GM12872 (cell line): Measurements from ENCODE around the gene CAVIN4.

ENCODE experiments used
- CTCF ChIP-seq: IDR thresholded peaks from 3 replicates; pipeline ENCODE4 v1.5.1; 2011; ENCODE audit warnings: low read depth, mild to moderate bottlenecking, low read length, moderate library complexity; ENCODE audit not compliant: insufficient read depth

Gene CAVIN4

DNA sequence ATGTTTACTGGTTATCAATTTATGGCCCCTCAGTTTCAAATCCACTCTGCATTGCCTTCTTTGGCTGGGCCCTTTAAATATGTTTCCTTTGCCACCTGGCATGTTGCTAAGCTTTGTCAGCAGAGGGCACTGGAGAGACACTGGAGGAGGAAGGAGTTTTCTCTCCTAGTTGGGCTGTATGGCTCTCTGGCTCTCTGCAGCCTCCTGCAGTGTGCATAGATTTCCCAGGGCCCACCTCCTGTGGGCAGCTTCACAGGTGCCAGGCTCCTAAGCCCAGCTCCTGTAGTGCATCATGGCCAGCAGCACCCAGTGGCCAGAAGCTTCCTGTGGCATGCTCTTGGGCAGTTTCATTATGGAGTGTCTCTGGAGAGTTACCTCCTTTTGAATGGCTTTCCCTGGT, 23.3 kb downstream of the CAVIN4 start:
- TF ChIP-seq CTCF, result peak; percentile 84

- peak; percentile 48 for TF ChIP-seq CTCF
These were observed 24.5 kb downstream of the CAVIN4 start for GRCh38 chr9:100602342-100602801.

DNA sequence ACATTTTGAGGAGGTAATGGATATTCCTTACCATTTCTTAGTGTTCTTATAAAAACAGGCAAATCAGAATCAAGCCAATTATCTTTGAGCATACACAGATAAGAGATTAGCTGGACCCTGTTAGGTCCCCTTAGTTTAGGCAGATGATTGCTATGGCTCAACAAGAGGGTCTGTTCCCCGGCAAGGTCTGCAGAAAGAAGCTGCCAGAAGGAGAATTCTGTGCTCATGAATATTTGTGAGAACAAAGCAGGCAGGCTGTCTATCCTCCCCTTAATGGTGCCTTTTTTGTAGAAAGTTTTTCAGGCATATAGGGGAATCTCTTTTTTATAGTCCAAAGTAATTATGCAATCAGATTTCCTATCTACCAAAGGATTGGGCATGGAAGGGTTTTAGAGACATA, 27.5 kb downstream of the CAVIN4 start:
- TF ChIP-seq CTCF, result no peak

DNA sequence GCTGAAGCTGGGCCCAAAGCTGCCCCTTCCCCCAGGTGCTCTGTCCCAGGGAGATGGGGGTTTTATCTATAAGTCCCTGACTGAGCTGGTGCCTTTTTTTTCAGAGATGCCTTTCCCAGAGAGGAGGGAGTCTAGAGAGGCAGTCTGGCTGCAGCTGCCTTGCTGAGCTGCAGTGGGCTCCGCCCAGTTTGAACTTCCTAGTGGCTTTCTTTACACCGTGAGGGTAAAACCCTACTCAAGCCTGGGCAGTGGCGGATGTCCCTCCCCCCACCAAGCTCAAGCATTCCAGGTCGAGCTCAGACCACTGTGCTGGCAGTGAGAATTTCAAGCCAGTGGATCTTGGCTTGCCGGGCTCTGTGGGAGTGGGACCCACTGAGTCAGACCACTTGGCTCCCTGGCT, 41.3 kb downstream of the CAVIN4 start:
- TF ChIP-seq CTCF, result no peak

DNA sequence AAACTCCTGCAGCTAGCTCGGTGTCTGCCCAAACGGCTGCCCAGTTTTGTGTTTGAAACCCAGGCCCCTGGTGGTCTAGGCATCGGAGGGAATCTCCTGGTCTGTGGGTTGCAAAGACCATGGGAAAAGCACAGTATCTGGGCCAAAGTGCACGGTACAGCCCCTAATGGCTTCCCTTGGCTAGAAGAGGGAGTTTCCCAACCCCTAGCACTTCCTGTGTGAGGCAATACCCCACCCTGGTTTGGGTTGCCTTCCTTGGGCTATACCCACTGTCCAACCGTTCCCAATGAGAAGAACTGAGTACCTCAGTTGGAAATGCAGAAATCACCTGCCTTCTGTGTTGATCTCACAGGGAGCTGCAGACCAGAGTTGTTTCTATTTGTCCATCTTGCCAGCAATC, 41.8 kb downstream of the CAVIN4 start:
- no peak for TF ChIP-seq CTCF

DNA sequence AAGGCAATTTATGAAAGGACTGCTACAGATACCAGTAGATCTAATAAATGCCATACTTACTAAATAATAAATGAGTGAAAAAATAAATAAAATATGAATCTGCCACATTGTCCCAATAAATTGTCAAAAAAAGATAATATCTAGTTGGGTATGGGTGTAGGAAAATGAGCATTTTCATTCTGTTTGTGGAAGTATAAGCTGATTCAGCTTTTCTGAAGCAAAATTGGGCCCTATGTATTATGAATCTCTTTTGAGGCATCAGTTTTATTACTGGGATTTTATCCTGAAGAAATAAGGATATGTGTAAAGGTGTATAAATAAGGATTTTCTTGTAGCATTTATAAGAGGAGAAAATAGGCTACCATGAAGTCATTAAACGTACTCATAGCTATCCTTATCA, 46.1 kb downstream of the CAVIN4 start:
- no peak for TF ChIP-seq CTCF

GRCh38 chr9:100626949-100627348, 49.1 kb downstream of the CAVIN4 start:
- no peak for TF ChIP-seq CTCF

DNA sequence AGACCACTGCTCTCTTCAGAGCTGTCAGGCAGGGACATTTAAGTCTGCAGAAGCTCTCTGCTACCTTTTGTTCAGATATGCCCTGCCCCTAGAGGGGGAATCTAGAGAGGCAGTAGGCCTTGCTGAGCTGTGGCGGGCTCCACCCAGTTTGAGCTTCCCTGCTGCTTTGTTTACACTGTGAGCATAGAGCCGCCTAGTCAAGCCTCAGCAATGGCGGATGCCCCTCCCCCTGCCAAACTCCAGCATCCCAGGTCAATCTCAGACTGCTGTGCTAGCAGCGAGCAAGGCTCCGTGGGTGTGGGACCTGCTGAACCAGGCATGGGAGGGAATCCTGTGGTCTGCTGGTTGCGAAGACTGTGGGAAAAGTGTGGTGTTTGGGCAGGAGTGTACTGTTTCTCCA, 59.9 kb downstream of the CAVIN4 start:
- TF ChIP-seq CTCF, result no peak
